Posterior cingulate gyrus (tissue), 11 donors: ENCODE measurements around the gene PCMTD2.
"Not testable (repeated sequence)": the region's sequence is repeated elsewhere in the genome, so short reads cannot be mapped to it uniquely, and the experiment has no call there.

ENCODE experiments used
- DNase-seq, 10 donors: peaks; one replicate each; pipeline versions ENCODE4 v3.0.0 to v3.0.0-alpha.2; 2020 to 2021; ENCODE audit warnings: mixed read lengths in 3 of 10
- intact Hi-C: fragments of 100-400 bp; cut with DNase I; formaldehyde crosslinking; loops from one replicate; pipeline ENCODE4 v1.15.1; 2023

PCMTD2 gene

GRCh38 chr20:64223526-64224067 is 32.0 kb upstream of the PCMTD2 start:
- intact Hi-C loops = no loop called here
- DNase-seq = peak in 4 of 10 donors; percentile 20 to 91 (median 60)

- intact Hi-C loops = no loop called here
- peak in 1 of 10 donors; percentile 35 for DNase-seq
Measured at GRCh38 chr20:64224351-64225170, 31.0 kb upstream of the PCMTD2 start.

GRCh38 chr20:64225171-64225595 is 30.4 kb upstream of the PCMTD2 start:
- intact Hi-C loops = no loop called here
- peak in 1 of 10 donors; percentile 44 for DNase-seq

- intact Hi-C loops = no loop called here
- peak in 2 of 10 donors; percentile 40 to 67 for DNase-seq
Measured at GRCh38 chr20:64225828-64226598, 29.5 kb upstream of the PCMTD2 start.

- intact Hi-C loops = no loop called here
- DNase-seq = peak in 3 of 10 donors; percentile 44 to 61 (median 52)
Measured at GRCh38 chr20:64226686-64227580, 28.6 kb upstream of the PCMTD2 start.

GRCh38 chr20:64228086-64228653 is 27.4 kb upstream of the PCMTD2 start:
- peak in 3 of 10 donors; percentile 1 to 55 (median 32) for DNase-seq
- intact Hi-C loops = no loop called here

- intact Hi-C loops = no loop called here
- DNase-seq = peak in 3 of 10 donors; percentile 58 to 75 (median 61)
Measured at GRCh38 chr20:64228751-64229506, 26.6 kb upstream of the PCMTD2 start.

- intact Hi-C loops = no loop called here
- peak in 3 of 10 donors; percentile 34 to 50 (median 35) for DNase-seq
Measured at GRCh38 chr20:64229507-64230061, 26.0 kb upstream of the PCMTD2 start.

GRCh38 chr20:64230461-64231145 is 24.9 kb upstream of the PCMTD2 start:
- intact Hi-C loops = no loop called here
- peak in 3 of 10 donors; percentile 21 to 67 (median 49) for DNase-seq

GRCh38 chr20:64231621-64232550 is 23.7 kb upstream of the PCMTD2 start:
- intact Hi-C loops = no loop called here
- peak in 4 of 10 donors; percentile 11 to 86 (median 57) for DNase-seq

- DNase-seq = peak in 8 of 10 donors; percentile 18 to 84 (median 56)
- intact Hi-C loops = no loop called here
Measured at GRCh38 chr20:64232794-64233193, 22.8 kb upstream of the PCMTD2 start.

GRCh38 chr20:64233725-64234124 is 21.8 kb upstream of the PCMTD2 start:
- DNase-seq = peak in 8 of 10 donors; percentile 18 to 87 (median 50)
- intact Hi-C loops = no loop called here

- intact Hi-C loops = no loop called here
- DNase-seq = peak in 3 of 10 donors; percentile 49 to 74 (median 67)
Measured at GRCh38 chr20:64234291-64234791, 21.2 kb upstream of the PCMTD2 start.

- intact Hi-C loops = not testable (repeated sequence)
- peak in 3 of 10 donors; percentile 45 to 70 (median 54) for DNase-seq
Measured at GRCh38 chr20:64234921-64235565, 20.5 kb upstream of the PCMTD2 start.

GRCh38 chr20:64236137-64237088 is 19.1 kb upstream of the PCMTD2 start:
- DNase-seq = peak in 2 of 10 donors; percentile 22 to 58
- intact Hi-C loops = no loop called here
